Lung (tissue), 12 donors: ENCODE data around the gene TMEM217. TPM values are rescaled to one million over a fixed set of nuclear protein-coding genes. Genes with fewer than 3 reads are reported as not detected.

Experiments used
- ATAC-seq: fragments of 200-7000 bp; cut with Tn5 transposase; one replicate; pipeline ENCODE4 v1.9.1; 2020; ENCODE audit warnings: moderate number of reproducible peaks; ENCODE audit not compliant: insufficient read depth, low FRiP score
- DNase-seq, 3 donors: peaks; one replicate each; pipeline ENCODE4 v3.0.0-alpha.2; 2013 to 2017
- H3K27ac ChIP-seq, 2 donors: one replicate each; pipeline ENCODE4 v1.5.1; 2013; ENCODE audit warnings: mild to moderate bottlenecking in 2 of 2, moderate library complexity in 2 of 2, control low read depth in 1 of 2, inconsistent platforms in 1 of 2, low read depth in 1 of 2, low read length in 1 of 2
- H3K27me3 ChIP-seq, 3 donors: one replicate each; pipeline ENCODE4 v1.5.1; 2013; ENCODE audit warnings: low read length in 2 of 3; ENCODE audit not compliant: control insufficient read depth in 3 of 3, insufficient read depth in 3 of 3
- H3K36me3 ChIP-seq, 4 donors: one replicate each; pipeline ENCODE4 v1.5.1; 2013; ENCODE audit warnings: low read length in 4 of 4, mild to moderate bottlenecking in 1 of 4, moderate library complexity in 1 of 4; ENCODE audit not compliant: control insufficient read depth in 4 of 4, insufficient read depth in 4 of 4
- H3K4me1 ChIP-seq, 5 donors: one replicate each; pipeline ENCODE4 v1.5.1; 2013; ENCODE audit warnings: low read length in 5 of 5, mild to moderate bottlenecking in 2 of 5, moderate library complexity in 1 of 5; ENCODE audit not compliant: control insufficient read depth in 5 of 5, insufficient read depth in 5 of 5
- H3K4me3 ChIP-seq: one replicate; pipeline ENCODE4 v1.5.1; 2013; ENCODE audit warnings: mild to moderate bottlenecking, control low read depth, moderate library complexity
- H3K9ac ChIP-seq, 2 donors: one replicate each; pipeline ENCODE4 v1.5.1; 2013; ENCODE audit warnings: low read length in 2 of 2, control low read depth in 1 of 2; ENCODE audit not compliant: insufficient read depth in 1 of 2
- H3K9me3 ChIP-seq, 4 donors: one replicate each; pipeline ENCODE4 v1.5.1; 2013; ENCODE audit warnings: low read length in 3 of 4, mild to moderate bottlenecking in 1 of 4, moderate library complexity in 1 of 4; ENCODE audit not compliant: control insufficient read depth in 4 of 4, insufficient read depth in 3 of 4
- CTCF ChIP-seq: IDR thresholded peaks from 2 replicates; pipeline ENCODE4 v1.5.1; 2012; ENCODE audit warnings: mild to moderate bottlenecking; ENCODE audit errors: control extremely low read depth, extremely low read depth
- WGBS, 2 donors: extraction: QIAGEN DNeasy Blood & Tissue Kit; methylation state at CpG; one replicate each; pipeline ENCODE4 v1.1.7; 2013; 5-methylcytosine and 5-hydroxymethylcytosine counted together
- polyA plus RNA-seq, 2 donors: library from polyadenylated mRNA; stranded (reverse); fragments of 200-250 nt; gene quantifications; one replicate each; pipeline ENCODE4 v1.2.1, GENCODE V29; 2013
- total RNA-seq, 2 donors: library from RNA; depleted of rRNA in 1 of 2; stranded (reverse); fragments of >200 nt in 1 of 2; gene quantifications; one replicate each; pipeline ENCODE4 v1.2.1, GENCODE V29; 2014 to 2021
- donor health status: control.
- donor health status: control.
- donor health status: Bipolar disorder and iron deficiency.
- donor health status: healthy.
- donor health status: DM: yes; HTN: yes; CAD: no.

The TMEM217 gene
- total and polyA plus RNA-seq, 4 donors = 0.40 to 1.9 (median 0.97) TPM

GRCh38 chr6:37282371-37282770 lies 24.4 kb upstream of the TMEM217 start:
- no peaks in the 10 kb centered on the region for H3K9me3 ChIP-seq
- no peaks in the 10 kb centered on the region for H3K27me3 ChIP-seq
- WGBS, 2 donors = 91 to 92% methylated on average over 2 of the region's 2 CpGs
- DNase-seq = no peak
- no peak for ATAC-seq
- peaks cover 0 to 19% (median 11%) of the 10 kb centered on the region in 5 donors for H3K4me1 ChIP-seq
- H3K4me3 ChIP-seq = no peak overlapping the region
- no peak overlapping the region for H3K27ac ChIP-seq
- peaks cover 6 to 34% (median 16%) of the 10 kb centered on the region in 4 donors for H3K36me3 ChIP-seq
- H3K9ac ChIP-seq = no peak overlapping the region
- TF ChIP-seq CTCF = no peak

- Histone ChIP-seq H3K27me3 (no peaks in the 10 kb centered on the region), H3K4me1 (peaks cover 0 to 19% (median 11%) of the 10 kb centered on the region in 5 donors), H3K36me3 (peaks cover 5 to 31% (median 13%) of the 10 kb centered on the region in 4 donors), H3K9ac (no peak overlapping the region), H3K9me3 (no peaks in the 10 kb centered on the region), H3K4me3 (no peak overlapping the region), H3K27ac (peak overlapping the region in 1 of 2 donors; percentile 17)
- DNase-seq (no peak), ATAC-seq (no peak)
- 57 to 82% methylated on average over 8 of the region's 8 CpGs for WGBS, 2 donors
- TF ChIP-seq CTCF = no peak
Observed at GRCh38 chr6:37280162-37280887, 22.4 kb upstream of the TMEM217 start.

GRCh38 chr6:37279366-37280134 lies 21.6 kb upstream of the TMEM217 start:
- no peaks in the 10 kb centered on the region for H3K9me3 ChIP-seq
- ATAC-seq (no peak), DNase-seq (peak in 2 of 3 donors; percentile 18 to 69)
- H3K36me3 ChIP-seq = peaks cover under 1 to 26% (median 9%) of the 10 kb centered on the region in 4 donors
- no peak for TF ChIP-seq CTCF
- no peak overlapping the region for H3K9ac ChIP-seq
- WGBS, 2 donors = 45 to 79% methylated on average over 9 of the region's 9 CpGs
- peaks cover 0 to 15% (median 14%) of the 10 kb centered on the region in 5 donors for H3K4me1 ChIP-seq
- no peak overlapping the region for H3K4me3 ChIP-seq
- no peaks in the 10 kb centered on the region for H3K27me3 ChIP-seq
- peak overlapping the region in 1 of 2 donors; percentile 55 for H3K27ac ChIP-seq
